IMR-90 (cell line): ENCODE measurements around the gene CACNA2D3. TPM values are rescaled to one million over a fixed set of nuclear protein-coding genes. Genes with fewer than 3 reads are reported as not detected.
A peak's percentile ranks its signal among the peaks of the same experiment; 100 is the strongest.

Experiments
- ATAC-seq: fragments of 200-7000 bp; cut with Tn5 transposase; 2 replicates; pipeline ENCODE4 v1.9.1; 2020; ENCODE audit warnings: low read depth, mild to moderate bottlenecking, moderate library complexity
- BruUV-seq: library from RNA; stranded (reverse); fragments of 400-500 nt; replicated peaks from 2 replicates; lab custom pipeline; 2021; lab: Mats Ljungman, UMichigan
- CTCF ChIA-PET: fragments of 300-600 bp; formaldehyde crosslinking; extraction: SDS; loops from one replicate; lab custom pipeline; 2021; ENCODE audit warnings: antibody characterized with exemption; lab: Yijun Ruan, JAX
- POLR2A ChIA-PET: fragments of 300-600 bp; sonication (Branson Sonifier 250); formaldehyde crosslinking; loops from one replicate; lab custom pipeline; 2022; ENCODE audit warnings: antibody characterized with exemption; ENCODE audit not compliant: unreplicated experiment; lab: Charles Lee
- DNase-seq: peaks from one replicate; pipeline ENCODE4 v3.0.0; 2013
- H2AFZ ChIP-seq: replicated peaks from 2 replicates; pipeline ENCODE3; 2013; ENCODE audit warnings: low read length, mild to moderate bottlenecking; ENCODE audit not compliant: poor library complexity
- H2AK5ac ChIP-seq: 2 replicates; pipeline ENCODE4 v1.6.1; 2013; ENCODE audit warnings: low read depth, low read length, inconsistent platforms
- H2AK9ac ChIP-seq: replicated peaks from 2 replicates; pipeline ENCODE3; 2013; ENCODE audit warnings: mild to moderate bottlenecking, low read depth, low read length, moderate library complexity; ENCODE audit not compliant: poor library complexity
- H2BK120ac ChIP-seq: 2 replicates; pipeline ENCODE4 v1.6.1; 2013; ENCODE audit warnings: low read depth, low read length, inconsistent platforms
- H2BK15ac ChIP-seq: 3 replicates; pipeline ENCODE4 v1.6.1; 2013; ENCODE audit warnings: low read depth, low read length, inconsistent platforms
- H2BK20ac ChIP-seq: 2 replicates; pipeline ENCODE4 v1.6.1; 2013; ENCODE audit warnings: low read depth, mild to moderate bottlenecking, inconsistent platforms, low read length, moderate library complexity
- H2BK5ac ChIP-seq: 2 replicates; pipeline ENCODE4 v1.6.1; 2013; ENCODE audit warnings: mild to moderate bottlenecking, low read depth, low read length, inconsistent platforms; ENCODE audit not compliant: poor library complexity, severe bottlenecking
- H3K14ac ChIP-seq: replicated peaks from 2 replicates; pipeline ENCODE4 v1.6.1; 2013; ENCODE audit warnings: low read depth, low read length, inconsistent platforms
- H3K18ac ChIP-seq: 2 replicates; pipeline ENCODE4 v1.6.1; 2013; ENCODE audit warnings: low read depth, low read length, control low read depth
- H3K23ac ChIP-seq: 2 replicates; pipeline ENCODE4 v1.6.1; 2013; ENCODE audit warnings: low read depth, low read length, inconsistent platforms
- H3K27ac ChIP-seq: 2 replicates; pipeline ENCODE4 v1.5.1; 2013; ENCODE audit warnings: mild to moderate bottlenecking, control low read depth, low read length; ENCODE audit not compliant: insufficient read depth
- H3K27me3 ChIP-seq: 2 replicates; pipeline ENCODE4 v1.6.1; 2013; ENCODE audit warnings: low read length; ENCODE audit not compliant: control insufficient read depth, insufficient read depth
- H3K36me3 ChIP-seq: 2 replicates; pipeline ENCODE4 v1.6.1; 2013; ENCODE audit warnings: low read length, mixed read lengths; ENCODE audit not compliant: control insufficient read depth, insufficient read depth
- H3K4ac ChIP-seq: 2 replicates; pipeline ENCODE4 v1.6.1; 2013; ENCODE audit warnings: low read depth, low read length, inconsistent platforms
- H3K4me1 ChIP-seq: 2 replicates; pipeline ENCODE4 v1.6.1; 2013; ENCODE audit warnings: low read length, mixed read lengths; ENCODE audit not compliant: control insufficient read depth, insufficient read depth
- H3K4me2 ChIP-seq: 2 replicates; pipeline ENCODE4 v1.6.1; 2013; ENCODE audit warnings: low read depth, mild to moderate bottlenecking, control low read depth, low read length, moderate library complexity
- H3K4me3 ChIP-seq: 2 replicates; pipeline ENCODE4 v1.5.1; 2013; ENCODE audit warnings: low read depth, mild to moderate bottlenecking, control low read depth, low read length, moderate library complexity; ENCODE audit not compliant: insufficient read depth
- H3K56ac ChIP-seq: 2 replicates; pipeline ENCODE4 v1.6.1; 2013; ENCODE audit warnings: low read length, inconsistent platforms; ENCODE audit not compliant: insufficient read depth; ENCODE audit errors: extremely low read depth
- H3K79me1 ChIP-seq, 2 experiments: 2 replicates each; pipeline ENCODE4 v1.6.1; 2013; ENCODE audit warnings: low read length in 2 of 2, inconsistent platforms in 1 of 2, low read depth in 1 of 2
- H3K9ac ChIP-seq: 2 replicates; pipeline ENCODE4 v1.6.1; 2013; ENCODE audit warnings: low read depth, low read length, control low read depth
- H3K9me1 ChIP-seq: 2 replicates; pipeline ENCODE4 v1.6.1; 2013; ENCODE audit warnings: low read length, inconsistent platforms; ENCODE audit not compliant: insufficient read depth
- H3K9me3 ChIP-seq: 2 replicates; pipeline ENCODE4 v1.6.1; 2013; ENCODE audit warnings: low read length; ENCODE audit not compliant: control insufficient read depth, insufficient read depth
- H4K20me1 ChIP-seq: 2 replicates; pipeline ENCODE4 v1.6.1; 2013; ENCODE audit warnings: low read length, inconsistent platforms; ENCODE audit not compliant: insufficient read depth
- H4K5ac ChIP-seq: 2 replicates; pipeline ENCODE4 v1.6.1; 2013; ENCODE audit warnings: mild to moderate bottlenecking, low read depth, low read length, control low read depth
- H4K8ac ChIP-seq, 2 experiments: 2 replicates each; pipeline ENCODE4 v1.6.1; 2013; ENCODE audit warnings: low read depth in 2 of 2, low read length in 2 of 2, control low read depth in 1 of 2, inconsistent platforms in 1 of 2
- H4K91ac ChIP-seq: 2 replicates; pipeline ENCODE4 v1.6.1; 2013; ENCODE audit warnings: low read depth, low read length, inconsistent platforms; ENCODE audit not compliant: insufficient read depth
- CEBPB ChIP-seq: IDR thresholded peaks from 2 replicates; pipeline ENCODE4 v1.6.1; 2012; ENCODE audit warnings: low read depth, low read length, improper control_type of control experiment
- MAFK ChIP-seq: IDR thresholded peaks from 2 replicates; pipeline ENCODE4 v1.6.1; 2012; ENCODE audit warnings: low read depth, low read length, improper control_type of control experiment
- MXI1 ChIP-seq: IDR thresholded peaks from 2 replicates; pipeline ENCODE4 v1.6.1; 2012; ENCODE audit warnings: low read depth, mild to moderate bottlenecking, low read length, moderate library complexity, borderline replicate concordance
- POLR2A ChIP-seq: IDR thresholded peaks from 2 replicates; pipeline ENCODE4 v1.6.1; 2012; ENCODE audit warnings: mild to moderate bottlenecking, low read depth, low read length
- WGBS, 2 experiments: methylation state at CpG; one replicate each; pipeline versions ENCODE4 v1.1.5 to v1.1.7; 2013; ENCODE audit warnings: missing lambda C conversion rate in 2 of 2; ENCODE audit not compliant: insufficient read length in 1 of 2; ENCODE audit errors: extremely low coverage in 2 of 2; 5-methylcytosine and 5-hydroxymethylcytosine counted together
- dilution Hi-C: fragments of 300-500 bp; cut with HindIII; formaldehyde crosslinking; loops from one replicate; pipeline ENCODE4 v1.14.3; 2018; ENCODE audit warnings: low sequenced_read_pairs; ENCODE audit not compliant: unreplicated experiment
- in situ Hi-C: fragments of 300-500 bp; cut with MboI; formaldehyde crosslinking; loops from 3 replicates; pipeline ENCODE4 v1.14.3; 2019; ENCODE audit warnings: low sequenced_read_pairs, inconsistent platforms, mixed read lengths
- intact Hi-C: fragments of 100-400 bp; cut with micrococcal nuclease; formaldehyde crosslinking; loops from 2 replicates; pipeline ENCODE4 v1.10.0; 2022
- polyA plus RNA-seq, 3 experiments: library from polyadenylated mRNA; depleted of rRNA; stranded (reverse); fragments of >200 nt; gene quantifications; 2 replicates each; pipeline ENCODE4 v1.2.3, GENCODE V29; 2012; ENCODE audit warnings: low replicate concordance in 1 of 3
- total RNA-seq: library from RNA; depleted of rRNA; stranded (reverse); fragments of >200 nt; gene quantifications from 2 replicates; pipeline ENCODE4 v1.2.3, GENCODE V29; 2012

Gene CACNA2D3
- total and polyA plus RNA-seq, 2 of the 4 experiments (the other 2 are of a cell fraction) = 0.36 to 0.41 TPM

DNA sequence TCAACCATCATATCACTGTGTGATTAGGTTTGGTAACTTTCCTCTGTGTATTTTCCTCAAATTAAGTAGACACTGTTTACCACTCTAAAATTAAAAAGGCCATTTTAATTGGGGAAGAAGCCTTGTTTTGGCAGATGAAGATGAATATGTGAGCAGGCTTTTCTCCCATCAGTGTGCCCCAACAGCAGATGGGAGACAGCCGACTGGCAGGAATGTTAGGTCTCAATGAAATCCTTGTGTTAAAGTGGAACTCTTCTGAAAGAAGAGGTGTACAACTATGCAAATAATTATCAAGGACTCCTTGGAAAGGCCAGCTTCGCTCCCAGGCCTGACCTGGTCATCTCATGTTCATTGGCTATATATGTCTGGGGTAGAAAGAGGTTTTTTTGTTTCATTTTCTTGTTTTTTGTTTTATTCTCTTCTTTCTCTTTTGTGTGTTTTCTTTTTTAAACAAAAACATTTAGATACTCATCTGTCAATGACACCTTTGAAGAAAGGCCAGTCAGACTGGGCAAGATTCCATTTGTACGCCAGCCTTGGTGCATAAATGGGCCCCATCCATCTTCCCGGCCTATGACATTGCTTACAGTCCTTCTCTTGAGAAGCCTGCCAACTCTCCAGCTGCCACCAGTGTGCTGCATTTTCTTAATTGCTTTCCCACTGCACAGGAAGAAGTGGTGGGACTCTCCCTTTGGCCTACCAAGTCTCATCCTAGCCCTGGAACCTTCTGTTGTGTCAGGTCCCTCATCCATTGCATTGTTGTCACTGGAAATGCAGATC is 779.7 kb downstream of the CACNA2D3 start:
- Histone ChIP-seq H2AK5ac (peak overlapping the region; percentile 68), H3K4me1 (peaks cover 28% of the 10 kb centered on the region), H3K4me2 (no peak overlapping the region), H3K79me1 (no peaks in the 10 kb centered on the region), H3K4ac (peak overlapping the region; percentile 85), H2BK20ac (peak overlapping the region; percentile 77), H3K27ac (peak overlapping the region; percentile 19; the same call in 1 of the 2 replicates), H4K8ac (peak overlapping the region; percentile 37 to 75), H3K9me3 (no peaks in the 10 kb centered on the region), H4K5ac (peak overlapping the region; percentile 57), H3K36me3 (no peaks in the 10 kb centered on the region), H4K91ac (peak overlapping the region; percentile 84), H3K4me3 (no peak overlapping the region), H2AK9ac (no peak overlapping the region), H2AFZ (no peak overlapping the region), H3K27me3 (no peaks in the 10 kb centered on the region), H2BK5ac (peak overlapping the region; percentile 74), H3K56ac (no peak overlapping the region), H3K9ac (no peak overlapping the region), H2BK120ac (peak overlapping the region; percentile 74), H4K20me1 (no peaks in the 10 kb centered on the region), H3K18ac (peak overlapping the region; percentile 73), H3K23ac (peak overlapping the region; percentile 44), H3K14ac (peak overlapping the region; percentile 64), H3K9me1 (peaks cover 21% of the 10 kb centered on the region), H2BK15ac (peak overlapping the region; percentile 75)
- ChIA-PET CTCF (no interaction called here), POLR2A (no interaction called here)
- TF ChIP-seq CEBPB = no peak
- no peak for TF ChIP-seq MXI1
- no peak for TF ChIP-seq MAFK
- no peak for TF ChIP-seq POLR2A
- dilution Hi-C loops = no loop called here
- BruUV-seq = no TSS peak
- intact Hi-C loops = no loop called here
- no CpG with 5 or more reads among the region's 4 CpGs for WGBS, 2 experiments
- no peak for DNase-seq
- ATAC-seq = no peak
- in situ Hi-C loops = no loop called here
